ENCODE results near the gene MAPKAPK2.

The MAPKAPK2 gene

DNA sequence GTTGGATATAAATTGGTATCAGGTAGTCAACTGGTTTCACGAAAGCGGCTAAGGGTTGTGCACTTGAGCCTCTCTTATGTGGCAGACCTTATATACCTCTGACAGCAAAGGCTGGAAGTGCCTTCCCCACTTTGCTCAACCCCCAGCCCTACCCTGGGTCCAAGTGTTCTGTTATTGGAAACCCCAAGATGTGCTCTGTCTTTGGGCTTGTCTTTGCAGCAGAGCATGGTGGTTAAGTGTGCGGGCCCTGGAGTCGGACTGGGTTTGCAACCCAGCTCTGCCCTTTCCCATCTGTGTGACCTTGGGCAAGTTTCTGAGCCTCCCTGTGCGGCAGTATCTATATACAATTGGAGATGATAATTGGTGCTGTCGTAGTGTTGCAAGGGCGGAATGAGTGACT, 98.8 kb downstream of the MAPKAPK2 start:
- DNase-seq, result no peak
